GM21447 (cell line): ENCODE measurements around the gene KIF3B.
"Not testable (repeated sequence)": the region's sequence is repeated elsewhere in the genome, so short reads cannot be mapped to it uniquely, and the experiment has no call there.

Source experiments
- ATAC-seq: cut with Tn5 transposase; IDR thresholded peaks from one replicate; pipeline ENCODE4 v1.9.1; 2021; ENCODE audit not compliant: unreplicated experiment

Gene KIF3B

GRCh38 chr20:32292548-32292947 lies 15.1 kb downstream of the KIF3B start:
- ATAC-seq, result no peak

- no peak for ATAC-seq
Observed at GRCh38 chr20:32294071-32294470, 16.6 kb downstream of the KIF3B start.

GRCh38 chr20:32296412-32296811 lies 19.0 kb downstream of the KIF3B start:
- no peak for ATAC-seq

GRCh38 chr20:32296819-32297420 lies 19.5 kb downstream of the KIF3B start:
- ATAC-seq, result no peak

- ATAC-seq, result no peak
Observed at GRCh38 chr20:32297439-32297838, 20.0 kb downstream of the KIF3B start.

- ATAC-seq, result no peak
Observed at GRCh38 chr20:32300647-32301046, 23.2 kb downstream of the KIF3B start.

- no peak for ATAC-seq
Observed at GRCh38 chr20:32301719-32302506, 24.5 kb downstream of the KIF3B start.

- no peak for ATAC-seq
Observed at GRCh38 chr20:32302507-32302872, 25.0 kb downstream of the KIF3B start.

GRCh38 chr20:32304131-32304746 lies 26.8 kb downstream of the KIF3B start:
- no peak for ATAC-seq

GRCh38 chr20:32312718-32313424 lies 35.4 kb downstream of the KIF3B start:
- ATAC-seq, result no peak

- no peak for ATAC-seq
Observed at GRCh38 chr20:32314768-32315167, 37.3 kb downstream of the KIF3B start.

GRCh38 chr20:32315399-32315798 lies 37.9 kb downstream of the KIF3B start:
- no peak for ATAC-seq

- no peak for ATAC-seq
Observed at GRCh38 chr20:32315891-32316290, 38.4 kb downstream of the KIF3B start.

GRCh38 chr20:32316667-32317066 lies 39.2 kb downstream of the KIF3B start:
- ATAC-seq, result no peak

- no peak for ATAC-seq
Observed at GRCh38 chr20:32319100-32319499, 41.6 kb downstream of the KIF3B start.

- ATAC-seq, result no peak
Observed at GRCh38 chr20:32320305-32320704, 42.9 kb downstream of the KIF3B start.

- no peak for ATAC-seq
Observed at GRCh38 chr20:32321390-32321789, 43.9 kb downstream of the KIF3B start.

GRCh38 chr20:32322260-32322659 lies 44.8 kb downstream of the KIF3B start:
- not testable (repeated sequence) for ATAC-seq

GRCh38 chr20:32323761-32324160 lies 46.3 kb downstream of the KIF3B start:
- not testable (repeated sequence) for ATAC-seq

- no peak for ATAC-seq
Observed at GRCh38 chr20:32325706-32326503, 48.5 kb downstream of the KIF3B start.

GRCh38 chr20:32326504-32326845 lies 49.0 kb downstream of the KIF3B start:
- no peak for ATAC-seq
